Cardiac fibroblast (primary cell): ENCODE measurements around the gene SLFN12L.
"Not testable (repeated sequence)": the region's sequence is repeated elsewhere in the genome, so short reads cannot be mapped to it uniquely, and the experiment has no call there.

ENCODE experiments used
- DNase-seq, 2 donors: peaks; one replicate each; pipeline versions ENCODE4 v3.0.0 to v3.0.0-alpha.2; 2010; ENCODE audit warnings: low read depth in 2 of 2
- H3K4me3 ChIP-seq, 2 donors: replicated peaks in 1 of 2; 1 replicate in 1 of 2; 2 replicates in 1 of 2; pipeline ENCODE4 v1.5.1; 2011; ENCODE audit warnings: low read depth in 2 of 2, low read length in 2 of 2, mild to moderate bottlenecking in 2 of 2, moderate library complexity in 1 of 2
- CTCF ChIP-seq: IDR thresholded peaks from one replicate; pipeline ENCODE4 v1.5.1; 2011; ENCODE audit warnings: low read depth, mild to moderate bottlenecking, low read length, inconsistent platforms

SLFN12L gene

GRCh38 chr17:35521150-35521549 lies 16.3 kb downstream of the SLFN12L start:
- no peak for TF ChIP-seq CTCF
- no peak for DNase-seq
- H3K4me3 ChIP-seq = no peak overlapping the region

- no peak for TF ChIP-seq CTCF
- DNase-seq = no peak
- no peak overlapping the region for H3K4me3 ChIP-seq
Observed at GRCh38 chr17:35519906-35520442, 17.5 kb downstream of the SLFN12L start.

- no peak overlapping the region for H3K4me3 ChIP-seq
- DNase-seq = no peak
- no peak for TF ChIP-seq CTCF
Observed at GRCh38 chr17:35519439-35519838, 18.0 kb downstream of the SLFN12L start.

GRCh38 chr17:35518431-35518830 lies 19.0 kb downstream of the SLFN12L start:
- H3K4me3 ChIP-seq, DNase-seq: not testable (repeated sequence)

GRCh38 chr17:35515027-35515426 lies 22.5 kb downstream of the SLFN12L start:
- DNase-seq = no peak
- TF ChIP-seq CTCF = no peak
- no peak overlapping the region for H3K4me3 ChIP-seq

- no peak for TF ChIP-seq CTCF
- no peak for DNase-seq
- no peak overlapping the region for H3K4me3 ChIP-seq
Observed at GRCh38 chr17:35514564-35514963, 22.9 kb downstream of the SLFN12L start.

GRCh38 chr17:35510052-35510451 lies 27.4 kb downstream of the SLFN12L start:
- no peak for TF ChIP-seq CTCF
- H3K4me3 ChIP-seq = no peak overlapping the region
- no peak for DNase-seq

GRCh38 chr17:35507714-35508113 lies 29.8 kb downstream of the SLFN12L start:
- H3K4me3 ChIP-seq, DNase-seq: not testable (repeated sequence)
